ENCODE results near the gene CDK8. TPM values are rescaled to one million over a fixed set of nuclear protein-coding genes. Genes with fewer than 3 reads are reported as not detected.

The CDK8 gene
- polyA plus RNA-seq, 3 donors, result 3.0 to 10.9 (median 3.3) TPM

DNA sequence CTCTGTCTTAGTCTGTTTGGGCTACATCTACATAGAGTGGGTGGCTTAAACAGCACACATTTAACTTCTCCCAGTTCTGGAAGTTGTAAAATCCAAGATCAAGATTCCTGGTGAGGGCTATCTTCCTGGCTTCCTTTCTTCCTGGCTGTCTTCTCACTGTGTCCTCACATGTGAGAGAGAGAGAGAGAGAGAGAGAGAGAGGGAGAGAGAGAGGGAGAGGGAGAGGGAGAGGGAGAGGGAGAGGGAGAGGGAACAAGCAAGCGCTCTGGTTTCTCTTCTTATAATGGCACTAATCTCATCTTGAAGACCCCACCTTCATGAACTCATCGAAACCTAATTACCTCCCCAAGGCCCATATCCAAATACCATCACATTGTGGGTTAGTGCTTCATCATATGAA lies 69.2 kb downstream of the CDK8 start:
- peaks cover 4% of the 10 kb centered on the region for H3K79me2 ChIP-seq (ENCODE audit: insufficient read depth, low read length)
- no peak overlapping the region for H3K4me3 ChIP-seq (replicated peaks in 1 of 3; ENCODE audit: low read depth in 2 of 3, low read length in 3 of 3)
- no peak overlapping the region for H2AFZ ChIP-seq (ENCODE audit: insufficient read depth, low read depth, low read length, poor library complexity, severe bottlenecking)
- Mint-ChIP-seq H3K9me3 (no peaks in the 10 kb centered on the region), H3K36me3 (no peaks in the 10 kb centered on the region), H3K4me1 (no peaks in the 10 kb centered on the region), H3K27ac (no peak overlapping the region), H3K4me3 (no peak overlapping the region), H3K27me3 (ENCODE audit: low read depth in 3 of 3) (peaks cover 0 to 1% (median 0%) of the 10 kb centered on the region in 3 donors)
- WGBS (ENCODE audit: insufficient coverage), result no CpG with 5 or more reads among the region's 2 CpGs
- H3K27me3 ChIP-seq (ENCODE audit: control insufficient read depth in 2 of 2, insufficient read depth in 2 of 2, low read length in 2 of 2), result no peaks in the 10 kb centered on the region
- no peak overlapping the region for H3K9ac ChIP-seq (ENCODE audit: insufficient read depth, low read length, poor library complexity, severe bottlenecking)
- H3K4me1 ChIP-seq (ENCODE audit: control insufficient read depth in 1 of 2, insufficient read depth in 2 of 2, low read length in 2 of 2), result no peaks in the 10 kb centered on the region
- H4K20me1 ChIP-seq (ENCODE audit: insufficient read depth, low read length), result peaks cover 14% of the 10 kb centered on the region
- H3K36me3 ChIP-seq (replicated peaks in 1 of 2; ENCODE audit: control insufficient read depth in 1 of 2, insufficient read depth in 2 of 2, low read length in 2 of 2), result no peaks in the 10 kb centered on the region
- H3K27ac ChIP-seq (ENCODE audit: low read depth in 1 of 2, low read length in 2 of 2), result no peak overlapping the region
- TF ChIP-seq, protein P1, sequence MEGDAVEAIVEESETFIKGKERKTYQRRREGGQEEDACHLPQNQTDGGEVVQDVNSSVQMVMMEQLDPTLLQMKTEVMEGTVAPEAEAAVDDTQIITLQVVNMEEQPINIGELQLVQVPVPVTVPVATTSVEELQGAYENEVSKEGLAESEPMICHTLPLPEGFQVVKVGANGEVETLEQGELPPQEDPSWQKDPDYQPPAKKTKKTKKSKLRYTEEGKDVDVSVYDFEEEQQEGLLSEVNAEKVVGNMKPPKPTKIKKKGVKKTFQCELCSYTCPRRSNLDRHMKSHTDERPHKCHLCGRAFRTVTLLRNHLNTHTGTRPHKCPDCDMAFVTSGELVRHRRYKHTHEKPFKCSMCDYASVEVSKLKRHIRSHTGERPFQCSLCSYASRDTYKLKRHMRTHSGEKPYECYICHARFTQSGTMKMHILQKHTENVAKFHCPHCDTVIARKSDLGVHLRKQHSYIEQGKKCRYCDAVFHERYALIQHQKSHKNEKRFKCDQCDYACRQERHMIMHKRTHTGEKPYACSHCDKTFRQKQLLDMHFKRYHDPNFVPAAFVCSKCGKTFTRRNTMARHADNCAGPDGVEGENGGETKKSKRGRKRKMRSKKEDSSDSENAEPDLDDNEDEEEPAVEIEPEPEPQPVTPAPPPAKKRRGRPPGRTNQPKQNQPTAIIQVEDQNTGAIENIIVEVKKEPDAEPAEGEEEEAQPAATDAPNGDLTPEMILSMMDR (IDR thresholded peaks at IDR 0.05), result no peak
- H3K9me3 ChIP-seq (replicated peaks in 1 of 2; ENCODE audit: control insufficient read depth in 1 of 2, insufficient read depth in 1 of 2, low read length in 2 of 2), result no peaks in the 10 kb centered on the region
- no peak overlapping the region for H3K4me2 ChIP-seq (replicated peaks; ENCODE audit: extremely low read depth, low read length, poor library complexity, severe bottlenecking)
- DNase-seq, result no peak
- intact Hi-C loops (cut with micrococcal nuclease), result no loop called here

DNA sequence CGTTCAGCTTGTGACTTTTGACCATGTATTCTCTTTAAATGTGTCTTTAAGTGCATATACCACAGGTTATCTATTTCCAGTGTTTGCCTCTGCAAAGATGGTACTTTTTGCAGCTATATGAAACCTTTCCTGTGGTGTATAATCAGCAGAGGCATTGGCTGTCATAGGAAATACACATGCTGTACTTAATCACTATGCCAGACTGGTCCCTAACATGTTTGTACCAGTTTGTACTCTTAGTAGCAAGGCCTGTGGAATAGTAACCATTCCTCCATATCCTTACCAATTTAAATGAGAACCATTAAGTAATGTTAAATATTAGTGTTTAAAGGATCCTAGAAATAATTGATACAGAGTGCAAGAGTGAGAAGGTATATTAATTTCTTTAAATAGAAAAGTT lies 69.8 kb downstream of the CDK8 start:
- no peaks in the 10 kb centered on the region for H3K36me3 Mint-ChIP-seq
- H3K9me3 Mint-ChIP-seq, result peaks cover 0 to 1% (median 0%) of the 10 kb centered on the region in 7 donors
- Histone ChIP-seq H2AFZ (ENCODE audit: insufficient read depth, low read depth, low read length, poor library complexity, severe bottlenecking) (no peak overlapping the region), H3K79me2 (ENCODE audit: insufficient read depth, low read length) (peaks cover 4% of the 10 kb centered on the region), H3K27me3 (ENCODE audit: control insufficient read depth in 2 of 2, insufficient read depth in 2 of 2, low read length in 2 of 2) (no peaks in the 10 kb centered on the region), H3K9me3 (replicated peaks in 1 of 2; ENCODE audit: control insufficient read depth in 1 of 2, insufficient read depth in 1 of 2, low read length in 2 of 2) (no peaks in the 10 kb centered on the region), H3K36me3 (replicated peaks in 1 of 2; ENCODE audit: control insufficient read depth in 1 of 2, insufficient read depth in 2 of 2, low read length in 2 of 2) (no peaks in the 10 kb centered on the region), H4K20me1 (ENCODE audit: insufficient read depth, low read length) (peaks cover 14% of the 10 kb centered on the region), H3K4me1 (ENCODE audit: control insufficient read depth in 1 of 2, insufficient read depth in 2 of 2, low read length in 2 of 2) (no peaks in the 10 kb centered on the region), H3K4me2 (replicated peaks; ENCODE audit: extremely low read depth, low read length, poor library complexity, severe bottlenecking) (no peak overlapping the region), H3K9ac (ENCODE audit: insufficient read depth, low read length, poor library complexity, severe bottlenecking) (no peak overlapping the region), H3K4me3 (replicated peaks in 1 of 3; ENCODE audit: low read depth in 2 of 3, low read length in 3 of 3) (no peak overlapping the region), H3K27ac (ENCODE audit: low read depth in 1 of 2, low read length in 2 of 2) (no peak overlapping the region)
- DNase-seq, result no peak
- H3K4me3 Mint-ChIP-seq, result no peak overlapping the region
- no CpG with 5 or more reads among the region's 1 CpG for WGBS (ENCODE audit: insufficient coverage)
- H3K4me1 Mint-ChIP-seq, result no peaks in the 10 kb centered on the region
- peaks cover 0 to 1% (median 0%) of the 10 kb centered on the region in 3 donors for H3K27me3 Mint-ChIP-seq (ENCODE audit: low read depth in 3 of 3)
- intact Hi-C loops (cut with micrococcal nuclease), result no loop called here
- H3K27ac Mint-ChIP-seq, result no peak overlapping the region
- TF ChIP-seq, protein P1 (IDR thresholded peaks at IDR 0.05), result no peak
